Uterus (tissue), 4 donors: ENCODE results near the gene RAB14. TPM values are rescaled to one million over a fixed set of nuclear protein-coding genes. Genes with fewer than 3 reads are reported as not detected.
A peak's percentile ranks its signal among the peaks of the same experiment; 100 is the strongest.
"Not testable (repeated sequence)": the region's sequence is repeated elsewhere in the genome, so short reads cannot be mapped to it uniquely, and the experiment has no call there.

ENCODE experiments used
- DNase-seq, 2 donors: peaks; one replicate each; pipeline ENCODE4 v3.0.0-alpha.2; 2019 to 2020
- H3K27ac ChIP-seq, 2 donors: fragments of 200-600 bp; sonication (generic); 1 replicate in 1 of 2; 2 replicates in 1 of 2; pipeline ENCODE4 v1.5.1; 2016 to 2018
- H3K27me3 ChIP-seq, 2 donors: fragments of 200-600 bp; sonication (generic); one replicate each; pipeline ENCODE4 v1.5.1; 2018 to 2019; ENCODE audit warnings: control low read depth in 1 of 2
- H3K36me3 ChIP-seq, 2 donors: fragments of 200-600 bp; sonication (generic); one replicate each; pipeline ENCODE4 v1.5.1; 2019; ENCODE audit warnings: control low read depth in 1 of 2
- H3K4me1 ChIP-seq, 2 donors: fragments of 200-600 bp; sonication (generic); one replicate each; pipeline ENCODE4 v1.5.1; 2018 to 2019; ENCODE audit warnings: control low read depth in 1 of 2
- H3K4me3 ChIP-seq, 2 donors: fragments of 200-600 bp; sonication (generic); 1 replicate in 1 of 2; 2 replicates in 1 of 2; pipeline ENCODE4 v1.5.1; 2018 to 2019; ENCODE audit warnings: mild to moderate bottlenecking in 1 of 2
- H3K9me3 ChIP-seq, 2 donors: fragments of 200-600 bp; sonication (generic); one replicate each; pipeline ENCODE4 v1.5.1; 2019; ENCODE audit warnings: control low read depth in 1 of 2
- POLR2A ChIP-seq, 2 donors: fragments of 450-650 bp; IDR thresholded peaks; one replicate each; pipeline ENCODE4 v1.6.1; 2016; ENCODE audit warnings: antibody characterized with exemption in 2 of 2, mild to moderate bottlenecking in 1 of 2, moderate library complexity in 1 of 2
- intact Hi-C: fragments of 100-400 bp; cut with DNase I; formaldehyde crosslinking; loops from one replicate; pipeline ENCODE4 v1.15.1; 2023; ENCODE audit warnings: low total_unique reads
- total RNA-seq, 4 donors: library from RNA; depleted of rRNA in 3 of 4; stranded (reverse); fragments of >200 nt in 3 of 4; gene quantifications; one replicate each; pipeline versions ENCODE4 v1.1.0 to v1.2.4, GENCODE V29; 2014 to 2023
- TF ChIP-seq, protein P1 (sequence below), 4 experiments: fragments of 200-600 bp in 2 of 4; fragments of 450-650 bp in 2 of 4; sonication (generic) in 2 of 4; IDR thresholded peaks; one replicate each; pipeline ENCODE4 v1.5.1; 2016 to 2019; ENCODE audit warnings: antibody characterized with exemption in 4 of 4, mild to moderate bottlenecking in 2 of 4, moderate library complexity in 1 of 4
- donor health status: DM: yes; HTN: yes; CAD: no.

RAB14 gene
- total RNA-seq, 4 donors from 2014 or later = 13.6 to 69.0 (median 52.9) TPM

GRCh38 chr9:121183666-121184423 is 17.8 kb downstream of the RAB14 start:
- no peak for TF ChIP-seq POLR2A (IDR thresholded peaks at IDR 0.05)
- TF ChIP-seq, protein P1, sequence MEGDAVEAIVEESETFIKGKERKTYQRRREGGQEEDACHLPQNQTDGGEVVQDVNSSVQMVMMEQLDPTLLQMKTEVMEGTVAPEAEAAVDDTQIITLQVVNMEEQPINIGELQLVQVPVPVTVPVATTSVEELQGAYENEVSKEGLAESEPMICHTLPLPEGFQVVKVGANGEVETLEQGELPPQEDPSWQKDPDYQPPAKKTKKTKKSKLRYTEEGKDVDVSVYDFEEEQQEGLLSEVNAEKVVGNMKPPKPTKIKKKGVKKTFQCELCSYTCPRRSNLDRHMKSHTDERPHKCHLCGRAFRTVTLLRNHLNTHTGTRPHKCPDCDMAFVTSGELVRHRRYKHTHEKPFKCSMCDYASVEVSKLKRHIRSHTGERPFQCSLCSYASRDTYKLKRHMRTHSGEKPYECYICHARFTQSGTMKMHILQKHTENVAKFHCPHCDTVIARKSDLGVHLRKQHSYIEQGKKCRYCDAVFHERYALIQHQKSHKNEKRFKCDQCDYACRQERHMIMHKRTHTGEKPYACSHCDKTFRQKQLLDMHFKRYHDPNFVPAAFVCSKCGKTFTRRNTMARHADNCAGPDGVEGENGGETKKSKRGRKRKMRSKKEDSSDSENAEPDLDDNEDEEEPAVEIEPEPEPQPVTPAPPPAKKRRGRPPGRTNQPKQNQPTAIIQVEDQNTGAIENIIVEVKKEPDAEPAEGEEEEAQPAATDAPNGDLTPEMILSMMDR (IDR thresholded peaks at IDR 0.05) = no peak
- H3K4me1 ChIP-seq = no peaks in the 10 kb centered on the region
- intact Hi-C loops = no loop called here

DNA sequence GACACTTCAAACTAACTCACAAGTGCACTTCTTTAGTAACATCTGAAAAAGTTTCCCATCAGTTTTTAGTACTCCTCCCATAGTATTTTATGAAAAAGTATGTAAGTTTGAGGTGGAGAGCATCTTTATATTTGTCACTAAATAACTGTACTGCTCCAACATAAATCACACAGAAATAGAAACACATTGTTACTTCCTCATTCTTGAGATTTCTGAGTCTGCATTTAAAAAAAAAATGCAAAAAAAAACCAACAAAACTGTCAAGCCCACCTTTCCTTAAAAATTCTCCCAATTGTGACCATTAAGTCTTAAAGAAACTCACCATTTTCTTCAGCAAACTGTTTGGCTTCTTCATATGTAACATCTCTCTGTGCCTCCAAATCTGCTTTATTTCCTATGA is 18.7 kb downstream of the RAB14 start:
- Histone ChIP-seq H3K27me3 (no peaks in the 10 kb centered on the region), H3K4me1 (no peaks in the 10 kb centered on the region), H3K27ac (peak overlapping the region in 1 of 2 donors; percentile 12), H3K9me3 (no peaks in the 10 kb centered on the region), H3K36me3 (no peaks in the 10 kb centered on the region), H3K4me3 (no peak overlapping the region)
- intact Hi-C loops = no loop called here
- no peak for DNase-seq
- no peak for TF ChIP-seq POLR2A (IDR thresholded peaks at IDR 0.05)
- TF ChIP-seq, protein P1 (IDR thresholded peaks at IDR 0.05) = no peak

More at GRCh38 chr9:121183666-121184423, 17.8 kb downstream of the RAB14 start:
- Histone ChIP-seq H3K36me3 (no peaks in the 10 kb centered on the region), H3K9me3 (no peaks in the 10 kb centered on the region), H3K4me3 (no peak overlapping the region), H3K27ac (no peak overlapping the region), H3K27me3 (no peaks in the 10 kb centered on the region)
- DNase-seq = no peak

DNA sequence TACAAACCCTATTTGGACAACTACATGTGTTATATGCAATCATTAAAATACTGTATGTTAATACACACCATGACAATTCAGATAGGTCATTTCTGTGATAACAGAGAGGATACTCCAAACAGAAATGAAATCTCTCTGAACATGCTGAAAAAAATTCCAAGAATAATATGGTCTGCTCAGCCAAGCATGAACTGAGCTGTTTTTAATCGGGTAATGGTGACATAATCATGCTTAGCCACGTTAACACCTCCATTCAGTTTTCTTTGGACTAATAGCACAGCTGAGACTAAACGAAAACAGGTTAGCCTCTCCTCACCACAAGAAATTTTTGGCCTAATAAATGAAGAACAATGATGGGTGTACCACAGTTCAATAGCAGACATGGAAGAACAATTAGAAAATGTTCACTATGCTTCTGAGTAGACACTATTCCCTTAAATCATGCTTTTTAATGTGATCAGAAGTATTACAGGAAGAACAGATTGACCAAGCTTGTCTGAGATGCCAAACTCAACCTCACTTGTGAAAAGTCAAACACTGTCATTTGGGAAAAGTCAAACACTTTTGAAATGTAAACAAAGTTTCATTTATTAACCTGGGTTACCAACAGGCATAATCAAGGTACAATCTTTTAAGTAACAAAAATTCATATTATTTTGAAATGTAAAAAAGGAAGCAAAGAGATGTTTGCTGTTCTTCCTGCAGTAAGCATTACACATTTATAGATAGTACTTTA is 19.4 kb downstream of the RAB14 start:
- Histone ChIP-seq H3K27ac (no peak overlapping the region), H3K36me3 (no peaks in the 10 kb centered on the region), H3K27me3 (no peaks in the 10 kb centered on the region), H3K4me1 (no peaks in the 10 kb centered on the region), H3K9me3 (no peaks in the 10 kb centered on the region), H3K4me3 (no peak overlapping the region)
- intact Hi-C loops = no loop called here
- TF ChIP-seq POLR2A (IDR thresholded peaks at IDR 0.05) = no peak
- TF ChIP-seq, protein P1 (IDR thresholded peaks at IDR 0.05) = no peak
- DNase-seq = no peak

DNA sequence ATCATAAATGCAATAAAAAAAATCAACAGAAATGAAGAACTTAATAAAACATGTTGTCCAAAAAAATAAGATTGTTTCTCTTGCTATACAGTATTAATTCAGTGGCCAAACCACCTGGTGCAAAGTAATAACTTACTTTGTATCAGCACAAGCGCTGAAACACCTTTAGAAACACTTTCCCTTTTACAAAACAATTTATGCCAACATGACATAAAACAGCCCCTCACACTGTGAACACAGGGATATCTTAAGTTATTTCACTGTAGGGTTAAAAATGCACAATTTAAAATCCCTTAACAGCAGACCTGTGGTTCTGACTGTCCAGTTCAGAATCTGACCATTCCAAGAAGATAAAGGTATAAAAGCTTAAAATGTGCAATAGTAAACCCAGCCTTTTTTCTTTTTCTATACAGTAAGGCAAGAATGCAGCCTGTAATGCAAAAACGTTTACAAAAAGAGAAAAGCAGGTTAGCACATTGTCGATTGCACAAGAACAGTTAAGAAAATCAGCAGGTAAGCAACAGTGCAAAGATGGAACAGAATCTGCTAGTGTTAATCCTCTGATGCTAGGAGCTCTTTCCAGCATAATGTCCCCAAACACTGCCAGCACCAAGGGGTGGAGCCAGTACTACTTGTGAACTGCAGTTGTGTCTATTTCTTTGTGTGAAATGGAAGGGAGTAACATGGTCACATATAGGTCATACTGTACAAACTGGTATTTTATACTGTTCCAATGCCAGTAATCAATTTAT is 21.6 kb downstream of the RAB14 start:
- intact Hi-C loops = no loop called here
- TF ChIP-seq, protein P1 (IDR thresholded peaks at IDR 0.05) = no peak
- no peak for TF ChIP-seq POLR2A (IDR thresholded peaks at IDR 0.05)
- H3K36me3 ChIP-seq = no peaks in the 10 kb centered on the region

GRCh38 chr9:121179373-121179721 is 22.3 kb downstream of the RAB14 start:
- DNase-seq, H3K36me3 ChIP-seq, H3K4me3 ChIP-seq, H3K4me1 ChIP-seq, H3K9me3 ChIP-seq, intact Hi-C loops, H3K27ac ChIP-seq, H3K27me3 ChIP-seq: not testable (repeated sequence)

More for the DNA sequence above, 21.6 kb downstream of the RAB14 start:
- Histone ChIP-seq H3K9me3 (no peaks in the 10 kb centered on the region), H3K27me3 (no peaks in the 10 kb centered on the region), H3K4me3 (no peak overlapping the region), H3K4me1 (no peaks in the 10 kb centered on the region), H3K27ac (no peak overlapping the region)
- no peak for DNase-seq
